GM19324 (cell line): ENCODE results near the gene GABRR3.

Source experiments
- ATAC-seq: cut with Tn5 transposase; IDR thresholded peaks from one replicate; pipeline ENCODE4 v1.9.1; 2021; ENCODE audit warnings: mild to moderate bottlenecking, moderate library complexity; ENCODE audit not compliant: unreplicated experiment, low FRiP score

GABRR3 gene

DNA sequence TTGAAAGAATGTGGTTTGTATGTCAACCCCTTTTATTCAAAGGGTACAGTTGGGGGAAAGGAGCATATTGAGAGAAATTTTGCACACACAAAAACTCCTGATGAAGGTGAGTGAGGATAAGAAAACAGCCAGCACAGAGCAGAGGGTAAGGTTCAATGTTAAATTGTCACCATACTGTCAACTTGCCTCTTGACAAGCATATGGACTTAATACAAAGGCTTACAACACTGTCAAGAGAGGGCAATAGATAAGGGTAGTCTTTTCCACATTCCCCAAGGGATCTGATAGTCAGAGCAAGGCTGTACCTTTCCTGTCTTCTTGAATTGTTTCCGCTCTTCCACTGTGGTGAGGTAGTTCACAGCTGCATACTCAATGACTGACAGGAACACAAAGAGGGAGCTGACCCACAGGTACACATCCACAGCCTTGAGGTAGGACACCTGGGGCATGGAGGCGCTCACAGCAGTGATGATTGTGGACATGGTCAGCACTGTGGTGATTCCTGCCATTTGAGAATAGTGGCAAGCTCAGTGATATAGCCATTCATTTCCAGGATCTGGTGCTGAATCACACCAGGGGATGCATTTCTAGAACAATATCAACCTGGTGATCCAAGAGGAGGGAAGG, 42.5 kb downstream of the GABRR3 start:
- no peak for ATAC-seq

DNA sequence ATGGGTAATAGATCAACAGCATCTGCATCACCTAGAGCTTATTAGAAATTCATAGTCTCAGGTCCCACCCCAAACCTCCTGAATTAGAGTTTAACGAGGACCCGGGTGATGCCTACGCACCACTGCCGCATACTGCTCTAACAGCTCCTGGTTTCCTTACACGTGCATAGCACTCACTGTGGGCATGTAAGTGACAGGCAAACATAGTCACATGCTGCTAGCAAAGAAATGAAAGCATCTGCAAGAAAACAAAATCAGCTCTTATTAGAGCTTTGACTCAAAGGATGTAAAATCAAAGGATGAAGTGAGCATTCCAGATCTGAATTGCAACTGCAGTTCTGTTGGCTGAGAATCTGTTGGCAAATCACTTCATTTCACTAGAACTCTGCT, 43.8 kb downstream of the GABRR3 start:
- no peak for ATAC-seq

- ATAC-seq: no peak
Observed at GRCh38 chr3:97990624-97991292, 44.4 kb downstream of the GABRR3 start.

DNA sequence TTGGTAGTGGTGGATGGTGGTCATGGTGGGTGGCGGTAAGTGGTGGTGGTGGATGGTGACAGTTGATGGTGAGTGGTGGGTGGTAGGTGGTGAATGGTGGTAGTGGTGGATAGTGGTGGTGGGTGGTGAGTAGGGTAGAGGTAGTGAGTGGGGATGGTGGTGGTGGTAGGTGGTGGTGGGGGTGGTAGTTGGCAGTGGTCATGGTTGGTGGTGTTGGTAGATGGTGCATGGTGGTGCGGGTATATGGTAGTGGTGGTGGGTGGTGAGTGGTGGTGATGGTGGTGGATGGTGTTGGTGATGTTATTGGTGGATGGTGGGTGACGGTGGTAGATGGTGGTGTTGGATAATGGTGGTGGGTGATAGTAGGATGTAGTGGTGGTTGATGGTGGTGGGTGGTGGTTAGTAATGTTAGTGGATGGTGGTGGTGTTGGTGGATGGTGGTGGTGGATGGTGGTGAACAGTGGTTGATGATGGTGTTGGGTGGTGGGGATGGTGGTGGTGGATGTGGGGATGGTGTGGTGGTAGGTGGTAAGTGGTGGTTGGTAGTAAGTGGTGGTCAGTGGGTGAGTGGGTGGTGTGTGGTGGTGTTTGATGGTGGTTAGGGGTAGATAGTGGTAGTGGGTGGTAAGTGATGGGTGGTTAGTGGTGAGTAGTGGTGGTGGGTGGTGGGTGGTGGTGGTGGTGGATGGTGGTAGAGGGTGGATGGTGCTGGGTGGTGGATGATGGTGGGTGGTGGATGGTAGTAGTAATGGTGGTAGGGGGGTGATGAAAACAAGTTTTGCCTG, 46.1 kb downstream of the GABRR3 start:
- ATAC-seq: no peak

GRCh38 chr3:97987306-97987705, 47.8 kb downstream of the GABRR3 start:
- no peak for ATAC-seq

DNA sequence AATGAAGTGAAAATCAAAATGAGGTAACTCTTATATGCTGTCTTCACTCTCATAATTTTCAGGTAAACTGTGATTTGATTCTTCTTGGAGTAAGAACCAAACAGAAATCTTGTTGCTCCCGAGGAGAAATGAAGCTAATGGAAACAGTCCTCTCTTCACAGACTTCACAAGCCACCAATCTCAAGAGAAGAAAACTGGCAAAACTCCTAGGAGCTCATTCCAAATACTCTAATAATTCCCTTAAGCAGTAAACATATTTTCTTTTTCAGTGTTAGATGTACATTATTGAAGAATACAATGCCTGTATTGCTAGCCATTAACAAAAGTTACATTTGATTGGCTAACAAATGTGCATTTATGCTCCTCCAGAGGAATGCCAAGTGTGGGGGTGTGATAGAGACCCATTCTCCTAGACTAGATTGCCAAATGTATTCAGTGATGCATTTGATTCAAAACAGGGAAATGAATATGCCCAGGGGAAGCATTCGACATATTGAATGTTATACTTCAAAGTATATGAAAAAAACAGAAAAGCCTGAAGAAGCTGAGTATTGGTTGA, 51.1 kb downstream of the GABRR3 start:
- ATAC-seq: no peak

DNA sequence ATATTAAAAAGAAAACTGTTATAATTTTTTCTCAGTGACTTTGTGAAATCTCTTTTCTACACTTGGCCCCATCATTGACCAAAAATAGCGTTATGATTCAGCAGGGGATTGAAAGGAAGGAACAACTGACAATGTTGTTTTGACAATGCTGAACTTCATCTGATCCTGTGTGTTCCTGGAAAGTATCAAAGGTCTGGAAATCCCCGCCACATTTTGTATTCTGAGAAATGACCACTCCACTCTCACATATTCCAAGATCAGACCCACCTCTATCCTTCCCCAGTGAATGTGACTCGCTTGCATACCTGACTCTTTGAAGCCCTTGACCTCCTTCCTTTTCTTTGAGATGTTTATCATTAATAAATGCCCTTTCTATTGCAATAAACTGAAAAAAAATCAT, 53.2 kb downstream of the GABRR3 start:
- ATAC-seq: no peak

DNA sequence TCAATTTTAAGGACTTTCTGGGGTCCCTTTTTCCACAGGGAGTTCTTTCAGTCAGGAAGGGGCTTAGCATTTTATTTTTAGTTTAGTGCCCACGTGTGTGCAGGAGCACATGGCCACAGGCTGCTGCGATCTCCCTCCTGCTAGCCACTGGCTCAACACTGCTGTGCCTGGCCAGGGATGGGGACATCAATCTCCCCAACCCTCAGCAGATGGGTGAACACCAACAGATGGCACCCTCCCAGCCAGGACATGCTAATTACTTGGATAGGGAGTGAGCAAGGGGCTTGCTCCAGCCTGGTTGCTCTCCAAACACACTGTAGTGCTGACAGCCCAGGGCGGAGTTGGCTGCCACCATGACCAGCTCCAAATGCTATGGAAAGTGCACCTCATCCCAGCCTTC, 55.5 kb downstream of the GABRR3 start:
- ATAC-seq: no peak

- no peak for ATAC-seq
Observed at GRCh38 chr3:97975466-97975865, 59.6 kb downstream of the GABRR3 start.

GRCh38 chr3:97974996-97975395, 60.1 kb downstream of the GABRR3 start:
- no peak for ATAC-seq

DNA sequence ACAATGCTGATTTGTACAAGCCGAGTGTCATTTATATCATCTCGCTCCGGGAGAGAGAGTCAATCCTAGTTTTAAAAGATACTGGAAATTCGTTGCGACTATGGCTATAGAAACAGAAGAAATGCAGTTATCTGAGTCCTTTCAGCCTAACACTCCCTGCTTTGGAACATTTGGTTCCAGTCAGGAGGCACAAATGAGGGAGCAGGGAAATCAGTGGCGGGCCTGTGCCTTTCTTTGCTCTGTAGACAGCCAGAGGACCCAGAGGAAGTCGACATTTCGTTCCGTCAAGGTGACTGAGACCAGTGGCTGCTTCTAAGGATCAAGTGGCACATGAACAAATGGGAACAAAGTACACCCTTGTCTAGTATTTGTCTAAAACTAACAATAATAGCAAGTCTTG, 62.1 kb downstream of the GABRR3 start:
- ATAC-seq: no peak

- ATAC-seq: peak; percentile 93
Observed at GRCh38 chr3:97971679-97972567, 63.2 kb downstream of the GABRR3 start, which contains the start of gene RIOX2. Gene RIOX2, minus strand, starts transcription at chr3:97972431. Its CDS starts 4,838 bp downstream, at chr3:97967593.

GRCh38 chr3:97970956-97971620, 64.0 kb downstream of the GABRR3 start:
- no peak for ATAC-seq

GRCh38 chr3:97970156-97970555, 65.0 kb downstream of the GABRR3 start:
- no peak for ATAC-seq

GRCh38 chr3:97969541-97969940, 65.6 kb downstream of the GABRR3 start:
- no peak for ATAC-seq

DNA sequence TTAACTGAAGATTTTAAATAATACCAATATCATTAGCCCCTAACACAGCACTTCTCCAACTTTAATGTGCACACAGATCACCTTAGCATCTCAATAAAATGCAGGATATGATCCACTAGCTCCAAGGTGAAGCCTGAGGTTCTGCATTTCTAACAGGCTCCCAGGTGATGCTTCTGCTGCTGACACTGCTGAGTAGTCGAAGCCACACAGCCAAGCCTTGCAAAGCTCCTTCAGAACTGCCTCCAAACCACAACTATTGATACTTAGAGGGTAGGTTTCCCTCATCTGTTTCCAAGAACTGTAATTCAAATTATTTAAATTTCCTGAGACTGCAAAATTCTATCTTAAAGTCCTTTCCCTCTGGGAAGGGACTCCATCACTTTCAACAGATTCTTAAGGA, 66.7 kb downstream of the GABRR3 start:
- ATAC-seq: no peak

GRCh38 chr3:97967966-97968365, 67.1 kb downstream of the GABRR3 start:
- ATAC-seq: no peak

GRCh38 chr3:97960993-97961766, 73.9 kb downstream of the GABRR3 start:
- no peak for ATAC-seq

- ATAC-seq: no peak
Observed at GRCh38 chr3:97960551-97960950, 74.6 kb downstream of the GABRR3 start.
